IPS DF 6.9 (cell line): ENCODE data around the gene HLA-E.
"Not testable (repeated sequence)": the region's sequence is repeated elsewhere in the genome, so short reads cannot be mapped to it uniquely, and the experiment has no call there.

Experiments used
- DNase-seq: peaks from one replicate; pipeline ENCODE4 v3.0.0-alpha.2; 2013; ENCODE audit warnings: low read depth, low spot score
- H3K27ac ChIP-seq: one replicate; pipeline ENCODE4 v1.5.1; 2013; ENCODE audit warnings: low read length, control low read depth
- H3K27me3 ChIP-seq: 2 replicates; pipeline ENCODE4 v1.6.1; 2013; ENCODE audit warnings: mild to moderate bottlenecking, low read length; ENCODE audit not compliant: control insufficient read depth, insufficient read depth
- H3K36me3 ChIP-seq: 2 replicates; pipeline ENCODE4 v1.6.1; 2013; ENCODE audit warnings: low read length; ENCODE audit not compliant: control insufficient read depth, insufficient read depth
- H3K4me1 ChIP-seq: 2 replicates; pipeline ENCODE4 v1.6.1; 2013; ENCODE audit warnings: low read length; ENCODE audit not compliant: control insufficient read depth, insufficient read depth
- H3K4me3 ChIP-seq: 2 replicates; pipeline ENCODE4 v1.5.1; 2013; ENCODE audit warnings: mild to moderate bottlenecking, low read length
- H3K9me3 ChIP-seq: 2 replicates; pipeline ENCODE4 v1.6.1; 2013; ENCODE audit warnings: low read length, inconsistent platforms; ENCODE audit not compliant: control insufficient read depth, insufficient read depth
- WGBS: extraction: QIAGEN DNeasy Blood & Tissue Kit; methylation state at CpG from one replicate; pipeline ENCODE4 v1.1.7; 2013; ENCODE audit warnings: mixed read lengths, missing lambda C conversion rate; ENCODE audit not compliant: insufficient read length, insufficient coverage; 5-methylcytosine and 5-hydroxymethylcytosine counted together

HLA-E gene

GRCh38 chr6:30493643-30494250 is 4.4 kb downstream of the HLA-E start:
- no peak for DNase-seq
- Histone ChIP-seq H3K4me1 (peaks cover 3% of the 10 kb centered on the region), H3K4me3 (no peak overlapping the region), H3K9me3 (no peaks in the 10 kb centered on the region), H3K27me3 (no peaks in the 10 kb centered on the region), H3K36me3 (peaks cover 13% of the 10 kb centered on the region; the same call in 1 of the 2 replicates), H3K27ac (no peak overlapping the region)
- no CpG with 5 or more reads among the region's 8 CpGs for WGBS

- Histone ChIP-seq H3K4me1 (peaks cover 3% of the 10 kb centered on the region), H3K36me3 (peaks cover 13% of the 10 kb centered on the region; the same call in 1 of the 2 replicates), H3K9me3 (no peaks in the 10 kb centered on the region), H3K27ac (no peak overlapping the region), H3K27me3 (no peaks in the 10 kb centered on the region), H3K4me3 (no peak overlapping the region)
- no CpG with 5 or more reads among the region's 8 CpGs for WGBS
- DNase-seq, result no peak
Observed at GRCh38 chr6:30494291-30494861, 5.1 kb downstream of the HLA-E start.

GRCh38 chr6:30495060-30495459 is 5.8 kb downstream of the HLA-E start:
- H3K27me3 ChIP-seq, H3K4me3 ChIP-seq, H3K4me1 ChIP-seq, H3K27ac ChIP-seq, H3K9me3 ChIP-seq, DNase-seq: not testable (repeated sequence)
- H3K36me3 ChIP-seq, result peaks cover 13% of the 10 kb centered on the region; the same call in 1 of the 2 replicates
- WGBS, result no CpG with 5 or more reads among the region's 4 CpGs

GRCh38 chr6:30495993-30496392 is 6.7 kb downstream of the HLA-E start:
- no peaks in the 10 kb centered on the region for H3K9me3 ChIP-seq
- H3K4me1 ChIP-seq, result no peaks in the 10 kb centered on the region
- DNase-seq, result no peak
- no peak overlapping the region; the same call in 1 of the 2 replicates for H3K4me3 ChIP-seq
- H3K27ac ChIP-seq, result no peak overlapping the region
- peaks cover 6% of the 10 kb centered on the region; the same call in 1 of the 2 replicates for H3K36me3 ChIP-seq
- no peaks in the 10 kb centered on the region for H3K27me3 ChIP-seq
- WGBS, result no CpG with 5 or more reads among the region's 4 CpGs

GRCh38 chr6:30497261-30497599 is 7.9 kb downstream of the HLA-E start:
- DNase-seq, H3K9me3 ChIP-seq, H3K4me1 ChIP-seq, H3K4me3 ChIP-seq, H3K36me3 ChIP-seq, H3K27ac ChIP-seq, H3K27me3 ChIP-seq: not testable (repeated sequence)
- WGBS, result no CpG with 5 or more reads among the region's 5 CpGs

GRCh38 chr6:30497714-30498113 is 8.4 kb downstream of the HLA-E start:
- WGBS, result no CpG with 5 or more reads among the region's 3 CpGs

GRCh38 chr6:30498705-30499104 is 9.4 kb downstream of the HLA-E start:
- not testable (repeated sequence) for H3K9me3 ChIP-seq, H3K36me3 ChIP-seq, H3K27ac ChIP-seq, H3K27me3 ChIP-seq, H3K4me1 ChIP-seq, DNase-seq, H3K4me3 ChIP-seq
- no CpG with 5 or more reads among the region's 37 CpGs for WGBS

More at GRCh38 chr6:30497714-30498113, 8.4 kb downstream of the HLA-E start:
- Histone ChIP-seq H3K27me3 (no peaks in the 10 kb centered on the region), H3K9me3 (no peaks in the 10 kb centered on the region), H3K36me3 (no peaks in the 10 kb centered on the region), H3K4me3 (no peak overlapping the region), H3K4me1 (no peaks in the 10 kb centered on the region), H3K27ac (no peak overlapping the region)
- no peak for DNase-seq

GRCh38 chr6:30500421-30501355 is 11.4 kb downstream of the HLA-E start:
- no peak overlapping the region for H3K27ac ChIP-seq
- no peak for DNase-seq
- H3K4me1 ChIP-seq, result no peaks in the 10 kb centered on the region
- H3K36me3 ChIP-seq, result no peaks in the 10 kb centered on the region
- H3K4me3 ChIP-seq, result no peak overlapping the region
- H3K9me3 ChIP-seq, result no peaks in the 10 kb centered on the region
- WGBS, result no CpG with 5 or more reads among the region's 10 CpGs
- no peaks in the 10 kb centered on the region for H3K27me3 ChIP-seq

- no CpG with 5 or more reads among the region's 5 CpGs for WGBS
- Histone ChIP-seq H3K27ac (no peak overlapping the region), H3K4me3 (no peak overlapping the region), H3K9me3 (no peaks in the 10 kb centered on the region), H3K27me3 (no peaks in the 10 kb centered on the region), H3K36me3 (no peaks in the 10 kb centered on the region), H3K4me1 (no peaks in the 10 kb centered on the region)
- no peak for DNase-seq
Observed at GRCh38 chr6:30507849-30508827, 18.8 kb downstream of the HLA-E start.
